HTERT RPE-1 (cell line): ENCODE results near the gene PRKAG1.
"Not testable (repeated sequence)": the region's sequence is repeated elsewhere in the genome, so short reads cannot be mapped to it uniquely, and the experiment has no call there.

ENCODE experiments used
- in situ Hi-C: fragments of 300-500 bp; cut with MboI; formaldehyde crosslinking; loops from 4 replicates; pipeline ENCODE4 v1.14.3; 2020; ENCODE audit warnings: low sequenced_read_pairs

PRKAG1 gene

DNA sequence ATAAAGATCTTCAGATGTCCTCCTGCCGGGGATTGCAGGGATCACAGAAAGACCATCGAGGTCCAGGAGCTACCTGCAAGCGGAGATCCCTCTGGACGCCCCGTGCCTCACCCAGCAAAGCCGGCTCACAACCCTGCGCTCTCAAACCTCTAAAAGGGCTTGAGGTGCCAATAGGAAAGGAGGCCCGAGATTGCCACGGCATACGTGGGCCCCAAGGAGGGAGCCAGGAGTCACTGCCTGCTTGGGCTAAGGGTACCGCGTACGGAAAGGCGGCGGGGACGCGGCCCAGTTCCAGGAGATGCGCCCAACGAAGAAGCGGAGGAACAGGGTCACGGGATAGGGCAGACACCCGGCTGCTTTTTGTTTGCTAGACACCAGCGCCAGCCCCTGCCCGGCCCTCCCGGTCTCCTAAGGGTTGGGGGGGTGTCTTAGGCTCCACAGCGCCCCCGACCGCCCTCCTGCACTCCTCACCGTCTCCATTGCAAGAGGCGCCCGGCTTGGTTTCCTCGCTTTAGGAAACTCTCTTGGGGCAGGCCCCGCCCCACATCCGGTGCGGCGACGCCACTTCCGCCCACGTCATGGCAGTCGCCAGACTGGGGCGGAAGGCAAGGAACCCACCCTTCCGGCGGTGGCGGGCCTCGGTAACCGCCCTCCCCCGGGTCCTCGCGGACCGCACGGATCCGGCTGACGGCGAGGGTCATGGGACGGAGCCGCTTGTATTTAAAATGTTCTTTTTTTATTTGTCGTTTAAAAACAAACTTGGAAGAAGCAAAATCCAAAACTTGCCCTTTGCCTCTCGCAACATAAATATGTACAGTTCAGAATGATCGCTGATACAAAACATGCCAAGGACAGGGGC, at the start of gene PRKAG1:
Gene PRKAG1, minus strand, starts transcription at position 516 of the 859 bp plus-strand sequence. Its CDS starts 36 bp downstream, at position 480.
- in situ Hi-C loops = no loop called here

GRCh38 chr12:49066120-49066519, 47.5 kb upstream of the PRKAG1 start:
- in situ Hi-C loops = no loop called here

DNA sequence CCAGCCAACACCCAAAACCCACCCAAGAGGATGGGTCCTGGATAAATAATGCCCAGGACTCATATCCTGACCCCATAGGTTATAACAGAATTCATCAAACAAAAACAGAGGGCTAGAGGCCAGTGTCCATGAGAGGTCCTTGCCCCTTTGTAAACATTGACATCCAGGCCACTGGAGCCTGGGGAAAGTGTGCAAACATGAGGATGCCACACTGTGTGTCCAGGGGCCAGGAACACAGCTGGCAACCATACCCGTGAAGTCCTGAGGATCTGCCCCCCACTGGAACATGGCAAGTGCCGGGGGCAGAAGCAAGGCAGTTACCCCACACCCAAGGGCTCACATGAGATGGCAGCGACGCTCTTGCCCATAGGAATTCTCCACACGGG, 46.2 kb upstream of the PRKAG1 start:
- in situ Hi-C loops = no loop called here

GRCh38 chr12:49061916-49062315, 43.3 kb upstream of the PRKAG1 start:
- in situ Hi-C loops = not testable (repeated sequence)

GRCh38 chr12:49061157-49061650, 42.6 kb upstream of the PRKAG1 start:
- in situ Hi-C loops = no loop called here

DNA sequence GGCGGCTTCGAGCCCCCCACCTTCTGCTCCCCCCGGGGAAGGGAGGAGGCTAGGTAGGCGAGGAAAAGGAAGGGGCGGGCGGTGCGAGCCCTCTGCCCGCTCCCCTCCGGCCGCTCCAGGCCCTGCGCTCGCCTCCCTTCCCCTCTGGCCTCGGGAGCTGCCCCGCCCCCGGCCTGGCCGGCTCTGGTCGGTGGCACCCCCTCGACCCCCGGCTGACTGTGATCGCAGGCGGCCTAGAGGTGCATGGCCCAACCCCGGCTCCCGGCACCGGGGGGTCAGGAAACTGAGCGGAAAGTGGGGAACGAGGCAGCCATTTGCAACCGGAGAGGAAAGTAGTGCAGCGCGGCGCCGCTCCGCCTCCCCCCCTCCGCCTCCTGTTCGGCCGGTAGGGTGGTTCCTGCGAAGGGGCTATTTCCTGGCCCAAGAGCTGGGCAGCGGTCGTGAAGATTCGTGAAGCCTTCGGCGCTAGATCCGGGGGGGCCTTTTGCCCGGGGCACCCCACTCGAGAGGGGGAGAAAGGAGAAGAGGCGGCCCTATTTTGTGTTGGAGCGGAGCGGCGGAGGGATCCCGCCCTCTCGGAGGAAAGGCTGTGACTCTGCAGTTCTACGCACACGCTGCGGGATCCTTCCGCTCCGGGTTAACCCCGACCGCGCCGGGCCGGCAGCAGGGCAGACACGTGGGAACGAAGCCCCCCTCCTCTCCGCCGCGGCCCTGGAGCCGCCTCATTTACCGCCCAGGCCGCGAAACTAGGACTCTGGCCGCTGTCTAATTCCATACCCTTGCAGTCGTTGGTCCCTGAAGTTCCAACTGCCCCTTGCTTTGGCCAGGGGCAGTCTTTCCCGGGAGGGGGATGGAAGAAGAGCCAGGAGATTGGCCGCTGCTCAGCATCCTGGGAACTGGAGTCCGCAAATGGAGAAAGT, 41.9 kb upstream of the PRKAG1 start, which contains the start of gene KMT2D:
Gene KMT2D, minus strand, starts transcription at position 558 of the 920 bp plus-strand sequence. CDS start 5,470 bp downstream, outside the sequence.
- in situ Hi-C loops = no loop called here

- in situ Hi-C loops = no loop called here
These were observed 41.0 kb upstream of the PRKAG1 start for GRCh38 chr12:49059299-49060171.

- in situ Hi-C loops = no loop called here
These were observed 40.4 kb upstream of the PRKAG1 start for GRCh38 chr12:49059045-49059298.

- in situ Hi-C loops = no loop called here
These were observed 39.9 kb upstream of the PRKAG1 start for GRCh38 chr12:49058366-49059044.

DNA sequence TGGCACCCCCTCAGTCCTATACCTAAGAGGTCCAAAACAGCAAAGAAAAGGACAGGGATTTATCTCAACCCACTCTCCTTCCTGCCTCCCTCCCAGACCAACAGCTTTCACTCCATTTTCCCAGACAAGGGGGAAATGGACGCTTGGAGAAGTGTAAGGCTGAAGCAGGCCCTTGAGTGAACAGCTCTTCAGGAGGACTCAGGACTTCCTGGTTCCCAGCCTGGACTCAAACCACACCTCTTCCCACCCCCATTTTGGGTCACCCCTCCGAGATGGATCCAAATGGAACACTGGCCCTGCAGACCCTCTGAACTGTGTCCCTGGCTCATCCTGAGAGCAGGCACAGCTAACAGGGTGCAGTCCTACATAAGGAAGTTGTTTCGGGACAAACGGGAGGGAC, 39.3 kb upstream of the PRKAG1 start:
- in situ Hi-C loops = no loop called here

DNA sequence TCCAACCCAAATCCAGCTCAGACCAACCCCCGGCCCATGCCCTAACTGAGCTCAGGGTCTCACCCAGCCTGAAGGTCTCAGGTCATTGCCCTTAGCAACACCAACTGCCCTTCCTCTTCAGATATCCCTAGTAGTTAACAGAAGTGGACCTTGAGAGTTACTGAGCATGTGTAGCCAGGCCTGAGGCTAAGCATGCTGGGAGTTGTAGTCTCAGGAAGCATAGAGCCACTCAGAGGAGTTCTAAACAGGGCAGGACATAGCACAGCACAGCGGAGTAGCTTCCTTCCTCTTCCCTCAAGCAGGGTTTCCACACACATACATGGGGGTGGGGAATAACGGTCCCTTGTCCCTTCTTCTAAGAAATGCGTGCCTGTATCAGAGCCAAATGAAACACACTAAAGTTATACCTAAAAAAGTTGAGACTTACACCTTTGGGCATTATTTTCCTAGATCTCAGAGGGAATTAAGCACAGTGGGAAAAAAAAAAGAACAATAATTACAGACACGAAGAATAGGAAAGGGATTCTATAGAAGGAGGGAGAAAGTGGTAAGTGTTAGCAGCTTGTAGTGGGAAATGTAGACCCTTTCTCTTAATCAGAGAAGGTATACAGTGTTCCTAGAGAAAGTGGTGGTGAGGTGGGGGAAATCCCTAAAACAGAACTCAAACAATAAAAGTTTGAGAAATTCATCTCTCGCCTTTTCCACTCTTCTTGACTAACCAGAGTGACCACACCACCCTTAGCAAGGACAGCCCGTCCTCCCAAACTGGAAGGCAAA, 37.6 kb upstream of the PRKAG1 start:
- in situ Hi-C loops = no loop called here

GRCh38 chr12:49055092-49055491, 36.5 kb upstream of the PRKAG1 start:
- in situ Hi-C loops = no loop called here

GRCh38 chr12:49054524-49054923, 35.9 kb upstream of the PRKAG1 start:
- in situ Hi-C loops = no loop called here

- in situ Hi-C loops = no loop called here
These were observed 35.5 kb upstream of the PRKAG1 start for GRCh38 chr12:49054096-49054495.

DNA sequence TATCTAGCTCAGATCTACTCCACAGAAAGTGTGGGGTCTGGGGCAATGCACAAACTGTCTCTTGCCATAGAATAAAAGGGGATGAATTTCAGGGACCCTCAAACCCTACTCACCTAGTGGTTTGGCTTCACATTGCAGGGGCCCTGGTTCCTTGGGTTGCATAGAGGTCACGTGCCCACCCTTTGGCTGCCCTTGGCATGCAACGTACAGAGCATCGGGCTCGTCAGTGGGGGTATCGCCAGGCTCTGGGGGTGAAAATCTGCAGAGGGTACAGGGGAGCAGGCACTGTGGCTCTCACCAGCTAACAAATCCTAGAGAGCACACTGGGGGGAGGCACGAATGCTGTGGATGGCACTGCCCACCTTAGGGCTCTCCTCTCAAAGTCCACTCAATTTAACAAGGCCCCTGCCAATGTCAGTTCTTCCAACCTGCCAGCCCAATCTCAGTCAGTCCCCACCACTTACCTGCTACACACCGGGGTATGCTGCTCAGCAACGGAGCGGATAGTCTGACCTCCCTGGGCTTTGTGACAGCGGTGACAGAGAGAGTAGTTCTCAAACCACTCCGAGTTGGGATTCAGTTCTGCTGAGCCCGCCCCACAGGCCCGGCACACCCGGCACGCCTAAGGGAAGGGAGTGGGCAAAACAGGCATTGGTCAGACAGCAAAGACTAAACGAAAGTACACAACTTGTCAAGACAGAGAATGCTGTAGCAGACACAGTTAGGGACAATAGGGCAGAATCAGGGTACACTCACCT, 34.1 kb upstream of the PRKAG1 start:
- in situ Hi-C loops = no loop called here

DNA sequence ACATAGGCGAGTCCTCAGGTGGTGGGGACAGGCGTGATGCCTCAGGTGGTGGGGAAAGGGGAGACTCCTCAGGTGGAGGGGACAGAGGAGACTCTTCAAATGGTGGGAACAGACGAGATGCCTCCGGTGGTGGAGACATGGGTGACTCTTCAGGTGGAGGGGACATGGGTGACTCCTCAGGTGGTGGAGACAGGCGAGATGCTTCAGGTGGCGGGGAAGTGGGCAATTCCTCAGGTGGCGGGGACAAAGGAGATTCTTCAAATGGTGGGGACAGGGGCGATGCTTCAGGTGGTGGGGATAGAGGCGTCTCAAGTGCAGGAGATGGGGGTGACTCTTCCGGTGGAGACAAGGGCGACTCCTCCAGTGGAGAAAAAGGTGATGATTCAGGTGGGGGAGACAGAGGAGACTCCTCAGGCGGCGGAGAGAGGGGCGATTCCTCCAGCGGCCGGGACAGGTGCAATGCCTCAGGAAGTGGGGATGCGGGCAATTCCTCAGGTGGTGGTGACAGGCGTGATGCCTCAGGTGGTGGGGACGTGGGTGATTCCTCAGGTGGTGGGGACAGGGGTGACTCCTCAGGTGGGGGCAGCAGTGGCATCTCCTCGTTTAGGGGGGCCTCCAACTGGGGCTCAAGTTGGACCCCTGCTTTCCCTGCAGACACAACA, 33.3 kb upstream of the PRKAG1 start:
- in situ Hi-C loops = no loop called here

- in situ Hi-C loops = no loop called here
These were observed 32.8 kb upstream of the PRKAG1 start for GRCh38 chr12:49051373-49051764.
